Activated B cell treated with CpG ODN at 0.5 μM for 24 hours (primary cell): Measurements from ENCODE around the gene BBOF1. TPM values are rescaled to one million over a fixed set of nuclear protein-coding genes. Genes with fewer than 3 reads are reported as not detected.

ENCODE experiments used
- ATAC-seq: fragments of 200-7000 bp; cut with Tn5 transposase; one replicate; pipeline ENCODE4 v1.10.0; 2021; ENCODE audit warnings: low read depth, mild to moderate bottlenecking, moderate library complexity
- CTCF ChIA-PET: fragments of 350-600 bp; sonication (Branson Sonifier 250); formaldehyde crosslinking; loops from one replicate; lab custom pipeline; 2021; ENCODE audit warnings: antibody characterized with exemption; lab: Charles Lee
- POLR2A ChIA-PET: fragments of 350-600 bp; sonication (Branson Sonifier 250); formaldehyde crosslinking; loops from one replicate; lab custom pipeline; 2021; ENCODE audit warnings: antibody characterized with exemption; lab: Charles Lee
- DNase-seq: peaks from one replicate; pipeline ENCODE4 v3.0.0; 2022
- H3K27ac Mint-ChIP-seq: one replicate; pipeline ENCODE4 v1.8.0; 2020; ENCODE audit warnings: mixed read lengths
- H3K27me3 Mint-ChIP-seq: one replicate; pipeline ENCODE4 v1.8.0; 2021; ENCODE audit warnings: mixed read lengths
- H3K36me3 Mint-ChIP-seq: one replicate; pipeline ENCODE4 v1.8.0; 2021; ENCODE audit warnings: low read depth, mixed read lengths
- H3K4me1 Mint-ChIP-seq: one replicate; pipeline ENCODE4 v1.8.0; 2021; ENCODE audit warnings: mixed read lengths
- H3K4me3 Mint-ChIP-seq: one replicate; pipeline ENCODE4 v1.8.0; 2020; ENCODE audit warnings: mild to moderate bottlenecking, mixed read lengths
- H3K9me3 Mint-ChIP-seq: one replicate; pipeline ENCODE4 v1.8.0; 2020; ENCODE audit warnings: mixed read lengths
- CTCF ChIP-seq: fragments of 200-600 bp; IDR thresholded peaks from one replicate; pipeline ENCODE4 v1.8.0; 2022; ENCODE audit warnings: antibody characterized with exemption, mild to moderate bottlenecking
- intact Hi-C: fragments of 100-400 bp; cut with micrococcal nuclease; formaldehyde crosslinking; loops from one replicate; pipeline ENCODE4 v1.15.1; 2024
- total RNA-seq: library from RNA; stranded (reverse); gene quantifications from 2 replicates; pipeline ENCODE4 v1.2.3, GENCODE V29; 2022

The BBOF1 gene
- total RNA-seq, 1 donor from 2014 or later, result 1.6 TPM

GRCh38 chr14:74014299-74014698 lies 4.8 kb upstream of the BBOF1 start:
- H3K27ac Mint-ChIP-seq, result no peak overlapping the region
- ChIA-PET POLR2A (interaction anchor here (0.7 kb wide), 1 partner anchor 27 kb away, joined by 4 read pairs; no protein-coding TSS in a partner anchor), CTCF (no interaction called here)
- intact Hi-C loops, result no loop called here
- peaks cover 8% of the 10 kb centered on the region for H3K4me1 Mint-ChIP-seq
- no peak overlapping the region for H3K4me3 Mint-ChIP-seq
- DNase-seq (no peak), ATAC-seq (no peak)
- H3K9me3 Mint-ChIP-seq, result no peaks in the 10 kb centered on the region
- no peak for TF ChIP-seq CTCF
- H3K36me3 Mint-ChIP-seq, result peaks cover 21% of the 10 kb centered on the region
- no peaks in the 10 kb centered on the region for H3K27me3 Mint-ChIP-seq

- ChIA-PET POLR2A (interaction anchor here (0.7 kb wide), 1 partner anchor 26 kb away, joined by 4 read pairs; no protein-coding TSS in a partner anchor), CTCF (no interaction called here)
- no peaks in the 10 kb centered on the region for H3K9me3 Mint-ChIP-seq
- peaks cover 14% of the 10 kb centered on the region for H3K4me1 Mint-ChIP-seq
- intact Hi-C loops, result loop anchor here (5.0 kb wide), 1 partner anchor 303 kb away; the partner anchor contains the start of gene PNMA1
- no peak for TF ChIP-seq CTCF
- H3K36me3 Mint-ChIP-seq, result peaks cover 16% of the 10 kb centered on the region
- ATAC-seq, result no peak
- no peak overlapping the region for H3K4me3 Mint-ChIP-seq
- H3K27ac Mint-ChIP-seq, result no peak overlapping the region
- no peak for DNase-seq
- H3K27me3 Mint-ChIP-seq, result no peaks in the 10 kb centered on the region
Observed at GRCh38 chr14:74015176-74015575, 4.0 kb upstream of the BBOF1 start.

- CTCF ChIA-PET, result no interaction called here
- ATAC-seq (no peak), DNase-seq (no peak)
- POLR2A ChIA-PET, result no interaction called here
- TF ChIP-seq CTCF, result no peak
- Mint-ChIP-seq H3K36me3 (peaks cover 16% of the 10 kb centered on the region), H3K4me3 (no peak overlapping the region), H3K27me3 (no peaks in the 10 kb centered on the region), H3K9me3 (no peaks in the 10 kb centered on the region), H3K27ac (no peak overlapping the region), H3K4me1 (peaks cover 14% of the 10 kb centered on the region)
- intact Hi-C loops, result loop anchor here (5.0 kb wide), 1 partner anchor 304 kb away; the partner anchor contains the start of gene PNMA1
Observed at GRCh38 chr14:74015963-74016362, 3.2 kb upstream of the BBOF1 start.

GRCh38 chr14:74018174-74018585 lies 969 bp upstream of the BBOF1 start:
- ChIA-PET POLR2A (interaction anchor here (0.7 to 1.8 kb wide), 4 partner anchors 14 to 295 kb away, joined by 3 to 4 read pairs (median 3); partner anchors contain the start of gene ZNF410), CTCF (no interaction called here)
- H3K4me3 Mint-ChIP-seq, result peak overlapping the region; percentile 95
- H3K9me3 Mint-ChIP-seq, result no peaks in the 10 kb centered on the region
- H3K4me1 Mint-ChIP-seq, result peaks cover 14% of the 10 kb centered on the region
- no peaks in the 10 kb centered on the region for H3K27me3 Mint-ChIP-seq
- DNase-seq (no peak), ATAC-seq (no peak)
- no peak for TF ChIP-seq CTCF
- intact Hi-C loops, result loop anchor here (2.0 to 5.0 kb wide), 2 partner anchors 131 to 306 kb away; partner anchors contain the start of genes PNMA1 and ZNF410
- peaks cover 11% of the 10 kb centered on the region for H3K36me3 Mint-ChIP-seq
- H3K27ac Mint-ChIP-seq, result peak overlapping the region; percentile 88

- ChIA-PET CTCF (no interaction called here), POLR2A (interaction anchor here (1.2 to 1.8 kb wide), 2 partner anchors 16 to 133 kb away, joined by 3 read pairs; partner anchors contain the start of gene ZNF410)
- H3K27ac Mint-ChIP-seq, result peak overlapping the region; percentile 83
- H3K9me3 Mint-ChIP-seq, result no peaks in the 10 kb centered on the region
- TF ChIP-seq CTCF, result no peak
- H3K27me3 Mint-ChIP-seq, result no peaks in the 10 kb centered on the region
- DNase-seq (no peak), ATAC-seq (no peak)
- peaks cover 2% of the 10 kb centered on the region for H3K36me3 Mint-ChIP-seq
- H3K4me3 Mint-ChIP-seq, result peak overlapping the region; percentile 95
- intact Hi-C loops, result loop anchor here (1.0 to 5.0 kb wide), 4 partner anchors 65 to 307 kb away; partner anchors contain the start of genes ALDH6A1, COQ6, FAM161B and LIN52
- peaks cover 14% of the 10 kb centered on the region for H3K4me1 Mint-ChIP-seq
Observed at GRCh38 chr14:74019408-74020137, 424 bp downstream of the BBOF1 start.
